HG02623 (cell line): ENCODE measurements around the gene NELFA.

Source experiments
- ATAC-seq: cut with Tn5 transposase; IDR thresholded peaks from one replicate; pipeline ENCODE4 v1.9.1; 2021; ENCODE audit warnings: moderate library complexity; ENCODE audit not compliant: unreplicated experiment

NELFA gene

GRCh38 chr4:1983053-1983845 is 25.5 kb downstream of the NELFA start:
- ATAC-seq: no peak

- no peak for ATAC-seq
Observed at GRCh38 chr4:1982124-1983052, 26.4 kb downstream of the NELFA start.

GRCh38 chr4:1981251-1982058 is 27.3 kb downstream of the NELFA start:
- ATAC-seq: no peak

GRCh38 chr4:1980561-1981041 is 28.2 kb downstream of the NELFA start:
- ATAC-seq: no peak

- ATAC-seq: no peak
Observed at GRCh38 chr4:1979477-1980196, 29.1 kb downstream of the NELFA start.

GRCh38 chr4:1978741-1979476 is 29.9 kb downstream of the NELFA start:
- ATAC-seq: no peak

- ATAC-seq: no peak
Observed at GRCh38 chr4:1978226-1978625, 30.5 kb downstream of the NELFA start.

GRCh38 chr4:1976416-1977352 is 32.1 kb downstream of the NELFA start:
- no peak for ATAC-seq

GRCh38 chr4:1975880-1976279 is 32.9 kb downstream of the NELFA start:
- ATAC-seq: no peak

GRCh38 chr4:1975391-1975801 is 33.4 kb downstream of the NELFA start:
- ATAC-seq: no peak

- ATAC-seq: no peak
Observed at GRCh38 chr4:1974840-1975239, 33.9 kb downstream of the NELFA start.

GRCh38 chr4:1973661-1974060 is 35.1 kb downstream of the NELFA start:
- ATAC-seq: no peak

- no peak for ATAC-seq
Observed at GRCh38 chr4:1973218-1973617, 35.6 kb downstream of the NELFA start.

GRCh38 chr4:1972414-1972813 is 36.4 kb downstream of the NELFA start:
- ATAC-seq: no peak

- no peak for ATAC-seq
Observed at GRCh38 chr4:1971456-1972200, 37.1 kb downstream of the NELFA start.

- no peak for ATAC-seq
Observed at GRCh38 chr4:1970926-1971325, 37.8 kb downstream of the NELFA start.

- no peak for ATAC-seq
Observed at GRCh38 chr4:1969928-1970723, 38.6 kb downstream of the NELFA start.
